Posterior cingulate gyrus (tissue), 11 donors: Measurements from ENCODE around the gene SLC40A1.

Experiments
- DNase-seq, 10 donors: peaks; one replicate each; pipeline versions ENCODE4 v3.0.0 to v3.0.0-alpha.2; 2020 to 2021; ENCODE audit warnings: mixed read lengths in 3 of 10
- intact Hi-C: fragments of 100-400 bp; cut with DNase I; formaldehyde crosslinking; loops from one replicate; pipeline ENCODE4 v1.15.1; 2023

The SLC40A1 gene

GRCh38 chr2:189544318-189545042 is 36.1 kb downstream of the SLC40A1 start:
- intact Hi-C loops, result no loop called here
- DNase-seq, result no peak

- no peak for DNase-seq
- intact Hi-C loops, result no loop called here
Observed at GRCh38 chr2:189543367-189543766, 37.2 kb downstream of the SLC40A1 start.

- DNase-seq, result no peak
- intact Hi-C loops, result no loop called here
Observed at GRCh38 chr2:189542145-189542882, 38.3 kb downstream of the SLC40A1 start.

- DNase-seq, result no peak
Observed at GRCh38 chr2:189541591-189541990, 39.0 kb downstream of the SLC40A1 start.

GRCh38 chr2:189540551-189540950 is 40.0 kb downstream of the SLC40A1 start:
- intact Hi-C loops, result no loop called here
- no peak for DNase-seq

More at GRCh38 chr2:189541591-189541990, 39.0 kb downstream of the SLC40A1 start:
- intact Hi-C loops, result no loop called here

GRCh38 chr2:189538402-189538801 is 42.2 kb downstream of the SLC40A1 start:
- no peak for DNase-seq
- intact Hi-C loops, result no loop called here

GRCh38 chr2:189536830-189537229 is 43.8 kb downstream of the SLC40A1 start:
- no peak for DNase-seq
- intact Hi-C loops, result no loop called here

GRCh38 chr2:189534854-189535832 is 45.4 kb downstream of the SLC40A1 start:
- intact Hi-C loops, result no loop called here
- DNase-seq, result no peak

GRCh38 chr2:189533288-189534035 is 47.1 kb downstream of the SLC40A1 start:
- intact Hi-C loops, result no loop called here
- no peak for DNase-seq

- no peak for DNase-seq
- intact Hi-C loops, result no loop called here
Observed at GRCh38 chr2:189530965-189531637, 49.5 kb downstream of the SLC40A1 start.

- no peak for DNase-seq
- intact Hi-C loops, result no loop called here
Observed at GRCh38 chr2:189528617-189529016, 52.0 kb downstream of the SLC40A1 start.

GRCh38 chr2:189527812-189528592 is 52.6 kb downstream of the SLC40A1 start:
- no peak for DNase-seq
- intact Hi-C loops, result no loop called here

GRCh38 chr2:189527041-189527750 is 53.4 kb downstream of the SLC40A1 start:
- intact Hi-C loops, result no loop called here
- no peak for DNase-seq

GRCh38 chr2:189526241-189526640 is 54.3 kb downstream of the SLC40A1 start:
- DNase-seq, result no peak
- intact Hi-C loops, result no loop called here

- intact Hi-C loops, result no loop called here
- no peak for DNase-seq
Observed at GRCh38 chr2:189524746-189525145, 55.8 kb downstream of the SLC40A1 start.

GRCh38 chr2:189522435-189523151 is 58.0 kb downstream of the SLC40A1 start:
- no peak for DNase-seq
- intact Hi-C loops, result no loop called here

GRCh38 chr2:189521699-189522434 is 58.7 kb downstream of the SLC40A1 start:
- DNase-seq, result no peak
- intact Hi-C loops, result no loop called here
